ENCODE measurements around the gene STPG3. TPM values are rescaled to one million over a fixed set of nuclear protein-coding genes. Genes with fewer than 3 reads are reported as not detected.

Gene STPG3
- total and polyA plus RNA-seq, 12 donors: 0.25 to 3.1 (median 0.32) TPM; not detected in 9

DNA sequence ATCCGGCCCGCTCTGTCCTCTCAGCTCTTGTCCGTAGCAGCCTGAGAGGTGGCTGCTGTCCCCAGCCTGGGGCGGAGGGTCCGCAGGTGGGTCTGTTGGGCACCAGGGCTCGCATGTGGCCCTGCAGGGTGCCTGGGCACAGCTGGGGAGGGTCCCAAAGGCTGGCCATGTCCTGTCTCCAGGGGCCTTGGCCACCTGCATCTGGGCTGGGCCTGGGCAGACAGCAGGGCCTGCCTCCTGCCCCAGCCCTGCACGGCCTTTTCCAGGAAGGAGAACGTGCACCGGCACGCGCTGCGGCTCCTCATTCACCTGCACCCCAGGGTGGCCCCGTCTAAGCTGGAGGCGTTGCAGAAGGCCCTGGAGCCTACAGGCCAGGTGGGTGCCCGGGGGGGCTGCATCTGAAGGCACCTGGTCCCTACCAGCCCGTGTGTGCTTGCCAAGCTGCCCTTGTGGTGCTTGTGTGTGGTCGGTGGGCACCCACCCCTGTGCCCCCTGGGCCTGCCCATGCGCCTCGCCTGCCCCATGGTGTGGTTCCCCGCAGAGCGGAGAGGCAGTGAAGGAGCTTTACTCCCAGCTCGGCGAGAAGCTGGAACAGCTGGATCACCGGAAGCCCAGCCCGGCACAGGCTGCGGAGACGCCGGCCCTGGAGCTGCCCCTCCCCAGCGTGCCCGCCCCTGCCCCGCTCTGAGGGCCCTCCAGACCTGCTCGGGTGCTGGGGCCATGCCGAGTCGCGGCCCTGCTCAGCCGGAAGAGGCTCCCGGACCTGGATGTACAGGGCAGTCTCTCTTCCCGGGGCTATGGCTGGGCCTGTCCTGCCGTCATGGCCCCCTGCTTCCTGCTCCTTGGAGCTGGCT is 21.4 kb downstream of the STPG3 start:
- Histone ChIP-seq H3K9me3 (replicated peaks in 1 of 3) (no peaks in the 10 kb centered on the region), H3K36me3 (replicated peaks in 1 of 2) (peaks cover 0 to 21% of the 10 kb centered on the region in 2 donors), H3K4me1 (replicated peaks in 1 of 2) (peaks cover 4 to 23% of the 10 kb centered on the region in 2 donors), H3K4me3 (no peak overlapping the region), H3K27ac (no peak overlapping the region), H3K27me3 (no peaks in the 10 kb centered on the region)
- WGBS, 4 donors: 92 to 96% (median 94%) methylated on average over 8 to 39 of the region's 39 CpGs
- TF ChIP-seq POLR2A (IDR thresholded peaks at IDR 0.05): no peak
- TF ChIP-seq CTCF (IDR thresholded peaks at IDR 0.05): no peak
- peak in 1 of 7 donors; percentile 16 for DNase-seq
- intact Hi-C loops (cut with DNase I): no loop called here

GRCh38 chr9:137273095-137273490 is 22.0 kb downstream of the STPG3 start:
- DNase-seq: no peak
- Histone ChIP-seq H3K9me3 (replicated peaks in 1 of 3) (no peaks in the 10 kb centered on the region), H3K27ac (no peak overlapping the region), H3K4me1 (replicated peaks in 1 of 2) (peaks cover 4 to 23% of the 10 kb centered on the region in 2 donors), H3K4me3 (no peak overlapping the region), H3K36me3 (replicated peaks in 1 of 2) (peaks cover 0 to 21% of the 10 kb centered on the region in 2 donors), H3K27me3 (no peaks in the 10 kb centered on the region)
- WGBS, 4 donors: 80 to 88% (median 83%) methylated on average over 4 to 13 of the region's 13 CpGs
- no peak for TF ChIP-seq CTCF (IDR thresholded peaks at IDR 0.05)
- no peak for TF ChIP-seq POLR2A (IDR thresholded peaks at IDR 0.05)
- intact Hi-C loops (cut with DNase I): no loop called here

GRCh38 chr9:137273611-137274320 is 22.7 kb downstream of the STPG3 start:
- H3K36me3 ChIP-seq (replicated peaks in 1 of 2): peaks cover 0 to 21% of the 10 kb centered on the region in 2 donors
- peak in 1 of 7 donors; percentile 19 for DNase-seq
- H3K9me3 ChIP-seq (replicated peaks in 1 of 3): no peaks in the 10 kb centered on the region
- peaks cover 4 to 18% of the 10 kb centered on the region in 2 donors for H3K4me1 ChIP-seq (replicated peaks in 1 of 2)
- 68 to 87% (median 75%) methylated on average over 8 to 15 of the region's 15 CpGs for whole genome bisulfite sequencing, 4 donors
- TF ChIP-seq CTCF (IDR thresholded peaks at IDR 0.05) (no peak), POLR2A (IDR thresholded peaks at IDR 0.05) (no peak)
- no peak overlapping the region for H3K27ac ChIP-seq
- peaks cover 4% of the 10 kb centered on the region for H3K27me3 ChIP-seq
- H3K4me3 ChIP-seq: no peak overlapping the region
- intact Hi-C loops (cut with DNase I): no loop called here

- no peak overlapping the region for H3K4me3 ChIP-seq
- peaks cover 0 to 21% of the 10 kb centered on the region in 2 donors for H3K36me3 ChIP-seq (replicated peaks in 1 of 2)
- peak in 1 of 7 donors; percentile 12 for DNase-seq
- no peak overlapping the region for H3K27ac ChIP-seq
- TF ChIP-seq POLR2A (IDR thresholded peaks at IDR 0.05): no peak
- H3K4me1 ChIP-seq (replicated peaks in 1 of 2): peaks cover 0 to 7% of the 10 kb centered on the region in 2 donors
- H3K9me3 ChIP-seq (replicated peaks in 1 of 3): no peaks in the 10 kb centered on the region
- intact Hi-C loops (cut with DNase I): no loop called here
- WGBS, 4 donors: 84 to 88% (median 85%) methylated on average over 10 of the region's 10 CpGs
- peaks cover 9% of the 10 kb centered on the region for H3K27me3 ChIP-seq
Measured at GRCh38 chr9:137275203-137275587, 24.1 kb downstream of the STPG3 start.

All from adrenal gland (tissue), 12 donors.